OCI-LY7 (cell line): ENCODE results near the gene HTD2. TPM values are rescaled to one million over a fixed set of nuclear protein-coding genes. Genes with fewer than 3 reads are reported as not detected.

Source experiments
- BruUV-seq: library from RNA; stranded (reverse); fragments of 400-500 nt; replicated peaks from 2 replicates; lab custom pipeline; 2021; lab: Mats Ljungman, UMichigan
- CTCF ChIA-PET: fragments of 300-600 bp; sonication (Branson Sonifier 250); formaldehyde crosslinking; loops from one replicate; lab custom pipeline; 2022; ENCODE audit warnings: antibody characterized with exemption; ENCODE audit not compliant: unreplicated experiment; lab: Charles Lee
- POLR2A ChIA-PET: fragments of 300-600 bp; sonication (Branson Sonifier 250); formaldehyde crosslinking; loops from one replicate; lab custom pipeline; 2022; ENCODE audit warnings: antibody characterized with exemption; lab: Charles Lee
- DNase-seq: peaks from one replicate; pipeline ENCODE4 v3.0.0-alpha.2; 2015; ENCODE audit warnings: low spot score
- H2AFZ ChIP-seq: fragments of 200-600 bp; sonication (generic), shearing (Covaris generic); 2 replicates; pipeline ENCODE4 v1.6.1; 2014; ENCODE audit warnings: mild to moderate bottlenecking, antibody characterized with exemption, low read length, moderate library complexity
- H3K27ac ChIP-seq: fragments of 200-600 bp; sonication (generic); 2 replicates; pipeline ENCODE4 v1.5.1; 2014; ENCODE audit warnings: mixed run types, low read depth, mild to moderate bottlenecking, moderate library complexity, low read length, inconsistent platforms; ENCODE audit not compliant: poor library complexity, severe bottlenecking
- H3K36me3 ChIP-seq: fragments of 200-600 bp; sonication (generic); 2 replicates; pipeline ENCODE4 v1.6.1; 2014; ENCODE audit warnings: mild to moderate bottlenecking, antibody characterized with exemption, low read length, moderate library complexity, mixed read lengths; ENCODE audit not compliant: insufficient read depth
- H3K4me1 ChIP-seq: fragments of 200-600 bp; sonication (generic); 2 replicates; pipeline ENCODE4 v1.5.1; 2014; ENCODE audit warnings: mild to moderate bottlenecking, low read length; ENCODE audit not compliant: insufficient read depth, poor library complexity, severe bottlenecking
- H3K4me2 ChIP-seq: fragments of 200-600 bp; sonication (generic); 2 replicates; pipeline ENCODE4 v1.6.1; 2014; ENCODE audit warnings: mild to moderate bottlenecking, low read length
- H3K4me3 ChIP-seq: fragments of 200-600 bp; sonication (generic); 2 replicates; pipeline ENCODE4 v1.5.1; 2014; ENCODE audit warnings: mild to moderate bottlenecking, low read depth, low read length; ENCODE audit not compliant: poor library complexity, severe bottlenecking
- H3K79me2 ChIP-seq: fragments of 200-600 bp; sonication (generic); 2 replicates; pipeline ENCODE4 v1.6.1; 2016; ENCODE audit warnings: low read depth, mild to moderate bottlenecking, low read length, moderate library complexity, mixed read lengths; ENCODE audit not compliant: insufficient read depth
- H3K9me2 ChIP-seq: fragments of 200-600 bp; sonication (generic); 2 replicates; pipeline ENCODE4 v1.6.1; 2016; ENCODE audit warnings: mild to moderate bottlenecking, low read length, mixed read lengths; ENCODE audit not compliant: insufficient read depth
- H3K9me3 ChIP-seq: fragments of 200-600 bp; sonication (generic); 2 replicates; pipeline ENCODE4 v1.6.1; 2014; ENCODE audit warnings: mild to moderate bottlenecking, mixed run types, low read length, mixed read lengths
- H4K20me1 ChIP-seq: fragments of 200-600 bp; sonication (generic); 2 replicates; pipeline ENCODE4 v1.6.1; 2014; ENCODE audit warnings: mild to moderate bottlenecking, antibody characterized with exemption, low read length, moderate library complexity, mixed read lengths; ENCODE audit not compliant: insufficient read depth
- EZH2phosphoT487 ChIP-seq: fragments of 200-600 bp; sonication (generic); IDR thresholded peaks from 2 replicates; pipeline ENCODE4 v1.6.1; 2018; ENCODE audit warnings: low read depth, borderline replicate concordance, mild to moderate bottlenecking, mixed run types, antibody characterized with exemption, low read length, moderate library complexity, mixed read lengths
- intact Hi-C: fragments of 100-400 bp; cut with micrococcal nuclease; formaldehyde crosslinking; loops from one replicate; pipeline ENCODE4 v1.10.0; 2022; ENCODE audit not compliant: unreplicated experiment
- total RNA-seq, 2 experiments: library from RNA; depleted of rRNA in 1 of 2; stranded (reverse); fragments of >200 nt in 1 of 2; shearing (Covaris generic) in 1 of 2; gene quantifications; 2 replicates each; pipeline ENCODE4 v1.2.3, GENCODE V29; 2014 to 2022
- TF ChIP-seq, protein P1 (sequence below): fragments of 200-600 bp; sonication (generic); conservative IDR thresholded peaks from 2 replicates; pipeline ENCODE4 v1.5.1; 2014; ENCODE audit warnings: mild to moderate bottlenecking, antibody characterized with exemption, low read length, moderate library complexity, mixed read lengths

The HTD2 gene
- total RNA-seq, 2 experiments from 2014 or later = 10.0 to 13.0 TPM

- no TSS peak for BruUV-seq
These were observed 45.6 kb downstream of the HTD2 start for GRCh38 chr3:58351920-58352319.

GRCh38 chr3:58352626-58353025, 46.3 kb downstream of the HTD2 start:
- H3K4me2 ChIP-seq = peak overlapping the region; percentile 85
- intact Hi-C loops = no loop called here

More at GRCh38 chr3:58351920-58352319, 45.6 kb downstream of the HTD2 start:
- intact Hi-C loops = no loop called here
- TF ChIP-seq, protein P1, sequence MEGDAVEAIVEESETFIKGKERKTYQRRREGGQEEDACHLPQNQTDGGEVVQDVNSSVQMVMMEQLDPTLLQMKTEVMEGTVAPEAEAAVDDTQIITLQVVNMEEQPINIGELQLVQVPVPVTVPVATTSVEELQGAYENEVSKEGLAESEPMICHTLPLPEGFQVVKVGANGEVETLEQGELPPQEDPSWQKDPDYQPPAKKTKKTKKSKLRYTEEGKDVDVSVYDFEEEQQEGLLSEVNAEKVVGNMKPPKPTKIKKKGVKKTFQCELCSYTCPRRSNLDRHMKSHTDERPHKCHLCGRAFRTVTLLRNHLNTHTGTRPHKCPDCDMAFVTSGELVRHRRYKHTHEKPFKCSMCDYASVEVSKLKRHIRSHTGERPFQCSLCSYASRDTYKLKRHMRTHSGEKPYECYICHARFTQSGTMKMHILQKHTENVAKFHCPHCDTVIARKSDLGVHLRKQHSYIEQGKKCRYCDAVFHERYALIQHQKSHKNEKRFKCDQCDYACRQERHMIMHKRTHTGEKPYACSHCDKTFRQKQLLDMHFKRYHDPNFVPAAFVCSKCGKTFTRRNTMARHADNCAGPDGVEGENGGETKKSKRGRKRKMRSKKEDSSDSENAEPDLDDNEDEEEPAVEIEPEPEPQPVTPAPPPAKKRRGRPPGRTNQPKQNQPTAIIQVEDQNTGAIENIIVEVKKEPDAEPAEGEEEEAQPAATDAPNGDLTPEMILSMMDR = no peak
- no peak for TF ChIP-seq EZH2phosphoT487
- Histone ChIP-seq H3K79me2 (peaks cover 84% of the 10 kb centered on the region), H3K4me3 (peak overlapping the region; percentile 62), H3K4me1 (peaks cover 98% of the 10 kb centered on the region), H4K20me1 (no peaks in the 10 kb centered on the region), H2AFZ (no peak overlapping the region), H3K9me3 (no peaks in the 10 kb centered on the region), H3K27ac (peak overlapping the region; percentile 99), H3K4me2 (peak overlapping the region; percentile 85), H3K36me3 (peaks cover 50% of the 10 kb centered on the region), H3K9me2 (no peaks in the 10 kb centered on the region)
- ChIA-PET CTCF (interaction anchor here (0.7 to 2.0 kb wide), 4 partner anchors 10 to 18 kb away, joined by 4 to 7 read pairs (median 6); no protein-coding TSS in a partner anchor), POLR2A (interaction anchor here (0.6 to 13.7 kb wide), 9 partner anchors 12 to 1283 kb away, joined by 3 to 711 read pairs (median 3); partner anchors contain the start of genes HTD2, PXK and RPP14)
- peak; percentile 55 for DNase-seq

More at GRCh38 chr3:58352626-58353025, 46.3 kb downstream of the HTD2 start:
- peaks cover 49% of the 10 kb centered on the region for H3K36me3 ChIP-seq
- H3K79me2 ChIP-seq = peaks cover 84% of the 10 kb centered on the region
- no TSS peak for BruUV-seq
- CTCF ChIA-PET = interaction anchor here (0.7 to 2.0 kb wide), 4 partner anchors 11 to 19 kb away, joined by 4 to 7 read pairs (median 6); no protein-coding TSS in a partner anchor
- H4K20me1 ChIP-seq = no peaks in the 10 kb centered on the region
- no peaks in the 10 kb centered on the region for H3K9me2 ChIP-seq
- POLR2A ChIA-PET = interaction anchor here (0.8 to 13.7 kb wide), 3 partner anchors 13 to 181 kb away, joined by 3 to 711 read pairs (median 3); partner anchors contain the start of gene PXK
- no peak overlapping the region for H2AFZ ChIP-seq
- DNase-seq = no peak
- H3K9me3 ChIP-seq = no peaks in the 10 kb centered on the region
- TF ChIP-seq EZH2phosphoT487 = no peak
- TF ChIP-seq, protein P1 = no peak
- peaks cover 98% of the 10 kb centered on the region for H3K4me1 ChIP-seq
- peak overlapping the region; percentile 99 for H3K27ac ChIP-seq
- H3K4me3 ChIP-seq = peak overlapping the region; percentile 62
